Testis (tissue), 2 donors: ENCODE results near the gene DRAXIN.

Experiments used
- CTCF ChIP-seq, 3 experiments: fragments of 450-650 bp in 2 of 3; fragments of 200-600 bp in 1 of 3; sonication (generic) in 1 of 3; IDR thresholded peaks; one replicate each; pipeline ENCODE4 v1.5.1; 2016 to 2019; ENCODE audit warnings: antibody characterized with exemption in 3 of 3, mild to moderate bottlenecking in 2 of 3, moderate library complexity in 1 of 3
- POLR2A ChIP-seq: fragments of 450-650 bp; IDR thresholded peaks from one replicate; pipeline ENCODE4 v1.6.1; 2017; ENCODE audit warnings: antibody characterized with exemption, mild to moderate bottlenecking, moderate library complexity

DNA sequence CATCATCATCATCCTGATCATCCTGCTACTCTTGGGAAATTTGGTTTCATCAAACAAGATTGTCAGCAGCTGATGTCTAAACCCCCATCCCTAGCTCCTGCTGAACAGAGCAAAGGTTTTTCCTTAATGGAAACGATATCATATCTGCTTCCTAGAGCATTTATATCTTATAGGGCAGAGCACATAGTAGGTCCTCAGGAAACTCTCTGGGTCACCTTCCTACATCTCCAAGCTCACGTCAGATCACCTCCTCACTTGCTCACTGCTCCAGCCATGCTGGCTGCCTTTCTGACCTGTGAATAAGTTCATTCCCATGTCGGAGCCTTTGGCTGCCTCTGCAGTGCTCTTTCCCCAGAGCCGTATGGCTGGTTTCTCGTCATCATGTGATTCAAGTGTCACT is 47.7 kb upstream of the DRAXIN start:
- TF ChIP-seq POLR2A (no peak), CTCF (IDR thresholded peaks at IDR 0.05) (no peak)
